ENCODE results near the gene TBX19. TPM values are rescaled to one million over a fixed set of nuclear protein-coding genes. Genes with fewer than 3 reads are reported as not detected.

Gene TBX19
- total RNA-seq, 1 experiment from 2014 or later = 3.0 TPM

- Histone ChIP-seq H3K4me3 (replicated peaks in 1 of 2; ENCODE audit: low read depth in 1 of 2, low read length in 2 of 2) (no peak overlapping the region), H3K27me3 (ENCODE audit: insufficient read depth, low read length) (no peaks in the 10 kb centered on the region), H3K9me2 (ENCODE audit: insufficient read depth) (no peaks in the 10 kb centered on the region), H3K9me3 (ENCODE audit: control insufficient read depth in 1 of 2, insufficient read depth in 1 of 2, low read depth in 1 of 2, low read length in 2 of 2) (no peaks in the 10 kb centered on the region; a peak in 1 of 4 replicates), H3K4me2 (ENCODE audit: low read length) (no peak overlapping the region), H2AFZ (ENCODE audit: low read depth, low read length, poor library complexity, severe bottlenecking) (no peak overlapping the region), H4K20me1 (ENCODE audit: insufficient read depth) (no peaks in the 10 kb centered on the region), H3K79me2 (ENCODE audit: insufficient read depth, low read length) (0 out of 2 replicates have a peak, but pooled peaks cover 2% of the 10 kb centered on the region), H3K4me1 (ENCODE audit: control insufficient read depth in 1 of 2, insufficient read depth in 2 of 2, low read length in 2 of 2) (no peaks in the 10 kb centered on the region), H3K27ac (ENCODE audit: low read depth, low read length) (no peak overlapping the region), H3K9ac (ENCODE audit: low read length) (no peak overlapping the region), H3K36me3 (ENCODE audit: control insufficient read depth in 1 of 2, insufficient read depth in 2 of 2, low read length in 2 of 2) (no peaks in the 10 kb centered on the region)
- no TSS peak for BruUV-seq (replicated peaks)
- DNase-seq (ENCODE audit: low read depth, low spot score) = no peak
- RAD21 ChIA-PET (ENCODE audit: low non-redundant PET in 1 of 2, low total read pairs in 2 of 2, uncharacterized antibody in 2 of 2, unreplicated experiment in 2 of 2) = no interaction called here
- CTCF ChIA-PET = no interaction called here
- POLR2A ChIA-PET = no interaction called here
- TF ChIP-seq TCF7L2 (IDR thresholded peaks at IDR 0.05; ENCODE audit: borderline replicate concordance, extremely low read depth, insufficient read depth, insufficient read length) = no peak
- no peak for TF ChIP-seq CEBPB (IDR thresholded peaks at IDR 0.05; ENCODE audit: low read depth)
- no peak for TF ChIP-seq ELF1 (IDR thresholded peaks at IDR 0.05; ENCODE audit: borderline replicate concordance, low read depth)
- no peak for TF ChIP-seq EGR1 (IDR thresholded peaks at IDR 0.05; ENCODE audit: low read depth)
- TF ChIP-seq EZH2 (IDR thresholded peaks at IDR 0.05) = no peak
- TF ChIP-seq SIN3A (IDR thresholded peaks at IDR 0.05; ENCODE audit: low read depth) = no peak
- TF ChIP-seq CTCF (IDR thresholded peaks at IDR 0.05 in 2 of 3, conservative IDR thresholded peaks at IDR 0.05 in 1 of 3; ENCODE audit: borderline replicate concordance in 1 of 3, insufficient read depth in 1 of 3, low read depth in 2 of 3, low read length in 2 of 3) = no peak
- TF ChIP-seq ZBTB33 (IDR thresholded peaks at IDR 0.05; ENCODE audit: extremely low read depth, insufficient replicate concordance, low read length) = no peak
- no peak for TF ChIP-seq CBX3 (IDR thresholded peaks at IDR 0.05; ENCODE audit: low read depth)
- TF ChIP-seq POLR2AphosphoS5 (IDR thresholded peaks at IDR 0.05; ENCODE audit: low read depth, low read length) = no peak
- TF ChIP-seq EZH2phosphoT487 (IDR thresholded peaks at IDR 0.05; ENCODE audit: borderline replicate concordance) = no peak
- no peak for TF ChIP-seq POLR2A (IDR thresholded peaks at IDR 0.05; ENCODE audit: borderline replicate concordance, extremely low read depth, insufficient read depth, insufficient read length)
- TF ChIP-seq SP1 (IDR thresholded peaks at IDR 0.05; ENCODE audit: low read depth) = no peak
- no peak for TF ChIP-seq YY1 (IDR thresholded peaks at IDR 0.05; ENCODE audit: extremely low read depth, insufficient replicate concordance, low read depth, low read length)
- TF ChIP-seq SRF (IDR thresholded peaks at IDR 0.05; ENCODE audit: low read depth) = no peak
- TF ChIP-seq ATF3 (IDR thresholded peaks at IDR 0.05) = no peak
- TF ChIP-seq ZNF274 (IDR thresholded peaks at IDR 0.05; ENCODE audit: low read depth, low read length) = no peak
- no peak for TF ChIP-seq FOSL1 (IDR thresholded peaks at IDR 0.05; ENCODE audit: low read depth)
- no peak for ATAC-seq
- intact Hi-C loops (cut with micrococcal nuclease) = no loop called here
Measured at GRCh38 chr1:168263130-168263529, 17.5 kb upstream of the TBX19 start.

All from HCT116 (cell line).